HL-60/S4 treated with phorbol 12-myristate 13-acetate at 8.2 ng/mL for 4 days and 3 days (cell line): Measurements from ENCODE around the gene C22orf15.

Experiments
- in situ Hi-C: fragments of 300-500 bp; cut with MboI; formaldehyde crosslinking; loops from 2 replicates; pipeline ENCODE4 v1.15.0; 2022; ENCODE audit warnings: low sequenced_read_pairs

C22orf15 gene

DNA sequence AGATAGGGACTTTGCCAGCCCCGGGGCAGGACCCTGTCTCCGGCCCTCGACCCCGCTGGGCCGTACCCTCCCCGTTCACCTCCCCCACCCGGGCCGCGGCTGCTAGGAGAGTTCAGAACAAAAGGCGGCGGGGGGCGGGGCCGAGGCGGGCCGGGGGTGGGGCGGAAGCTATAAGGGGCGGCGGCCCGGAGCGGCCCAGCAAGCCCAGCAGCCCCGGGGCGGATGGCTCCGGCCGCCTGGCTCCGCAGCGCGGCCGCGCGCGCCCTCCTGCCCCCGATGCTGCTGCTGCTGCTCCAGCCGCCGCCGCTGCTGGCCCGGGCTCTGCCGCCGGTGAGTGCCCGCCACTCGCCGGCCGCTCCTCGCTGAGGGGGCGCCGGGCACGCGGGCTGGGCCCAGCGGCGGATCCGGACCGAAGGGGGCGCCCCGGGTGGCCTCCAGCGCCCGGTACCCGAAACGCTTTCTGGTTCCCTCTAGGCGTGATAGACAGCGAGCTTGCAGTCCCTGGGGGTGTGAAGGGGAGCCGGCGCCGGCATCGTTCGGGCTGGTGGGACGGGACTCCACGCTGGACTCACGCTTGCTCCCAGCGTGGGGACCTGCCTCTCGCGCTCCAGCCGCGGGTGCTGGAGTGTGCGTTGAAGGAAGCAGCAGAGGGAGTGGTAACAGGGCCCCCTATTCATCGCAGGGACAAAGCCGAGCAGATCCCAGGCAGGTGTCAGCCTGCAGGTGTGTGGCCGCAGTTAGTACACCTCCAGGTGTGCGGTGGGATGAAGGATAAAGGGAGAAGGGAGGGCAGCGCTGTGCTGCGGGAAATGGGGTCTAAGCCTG lies 10.1 kb downstream of the C22orf15 start, which contains the start of gene MMP11:
MMP11 (plus strand) TSS at position 201 of the 825 bp plus-strand sequence; CDS start at position 223, 22 bp downstream.
- in situ Hi-C loops: no loop called here

DNA sequence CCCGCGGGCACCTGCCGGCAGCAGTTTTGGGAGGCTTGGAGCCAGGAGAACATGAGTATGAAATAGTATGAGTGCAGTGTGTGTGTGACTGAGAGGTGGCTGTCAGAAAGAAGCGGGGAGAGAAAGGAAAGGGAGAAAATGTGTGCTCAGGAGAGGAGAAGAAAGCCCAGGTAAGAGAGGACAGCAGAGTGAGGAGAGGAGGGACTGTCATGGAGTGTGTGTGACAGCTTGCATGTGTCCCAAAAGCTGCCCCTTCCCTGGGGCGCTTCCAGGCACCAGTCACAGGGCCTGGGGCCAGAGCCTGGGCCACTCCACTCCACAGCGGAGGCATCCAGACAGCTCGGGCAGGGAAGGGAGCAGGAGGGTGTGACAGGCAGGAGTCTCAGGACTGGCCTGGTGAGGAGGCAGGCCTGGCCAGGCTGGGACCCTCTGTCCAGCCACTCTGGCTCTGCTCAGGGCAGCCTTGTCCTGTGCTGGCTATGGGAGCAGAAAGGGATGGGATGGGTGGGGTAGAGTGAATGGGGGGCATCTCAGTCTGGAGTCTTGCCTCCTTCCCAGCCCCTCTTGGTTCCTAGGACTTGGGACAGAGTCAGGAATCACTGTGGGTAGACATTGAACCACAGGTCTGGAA lies 10.8 kb downstream of the C22orf15 start:
- in situ Hi-C loops: no loop called here

DNA sequence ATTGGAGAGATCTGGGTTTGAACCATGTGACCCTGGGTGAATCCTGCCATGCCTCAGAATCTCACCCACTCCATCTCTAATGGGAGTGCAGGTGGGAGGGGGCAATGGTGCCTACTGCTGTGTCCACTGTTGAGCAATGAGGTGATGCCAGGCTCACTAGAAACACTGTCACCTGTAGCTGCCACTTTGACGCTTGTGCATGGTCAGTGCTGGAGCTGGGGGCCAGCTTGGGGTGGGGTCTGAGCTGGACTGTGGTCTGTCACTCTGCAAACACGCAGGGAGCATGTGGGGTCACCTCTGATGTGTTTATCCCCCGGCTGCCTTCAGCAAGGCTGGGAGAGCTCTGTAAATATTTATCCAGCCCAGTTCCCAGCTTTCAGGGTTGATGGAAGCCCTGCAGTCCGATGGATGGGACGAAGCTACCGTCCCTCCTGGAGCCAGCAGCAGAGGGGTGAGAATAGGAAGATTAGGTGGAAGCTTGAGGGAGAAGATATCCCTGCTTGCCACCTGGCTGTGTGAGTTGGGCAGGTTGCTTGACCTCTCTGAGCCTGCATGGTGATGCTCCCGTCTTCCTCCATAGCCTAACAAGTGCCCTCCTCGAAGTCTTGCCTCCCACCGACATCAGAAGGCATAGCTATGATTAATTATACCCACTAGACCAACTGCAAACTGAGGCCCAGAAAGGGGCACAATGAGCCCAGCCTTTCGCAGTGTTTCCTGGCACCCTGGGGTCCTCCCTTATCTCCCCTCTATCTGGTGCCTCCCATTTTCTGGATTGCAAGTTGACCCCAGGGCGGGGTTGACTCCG lies 11.5 kb downstream of the C22orf15 start:
- in situ Hi-C loops: no loop called here

DNA sequence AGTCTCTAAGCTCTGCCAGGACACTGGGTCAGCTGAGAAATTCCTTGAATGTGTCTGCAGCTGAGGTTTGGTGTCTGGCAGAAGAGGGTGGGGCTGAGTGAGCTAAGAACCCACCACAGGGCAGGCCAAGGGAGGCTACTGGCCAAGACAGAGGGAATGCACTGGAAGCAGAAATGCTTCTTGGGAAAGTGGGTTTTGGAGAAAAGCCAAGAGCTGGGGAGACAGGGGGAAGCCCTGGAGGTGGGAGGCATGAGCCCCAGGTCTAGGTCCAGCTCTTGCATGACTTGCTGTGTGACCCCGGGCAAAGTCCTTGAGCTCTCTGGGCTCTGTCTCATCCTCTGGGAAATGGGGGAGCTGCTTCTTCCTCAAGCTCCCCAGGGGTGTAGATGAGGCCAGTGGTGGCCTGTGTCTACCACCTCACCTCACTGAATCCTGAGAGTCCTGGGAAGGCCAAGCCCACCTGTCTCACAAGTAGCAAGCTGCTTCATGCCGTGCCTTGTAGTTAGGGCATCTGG lies 12.2 kb downstream of the C22orf15 start:
- in situ Hi-C loops: no loop called here

DNA sequence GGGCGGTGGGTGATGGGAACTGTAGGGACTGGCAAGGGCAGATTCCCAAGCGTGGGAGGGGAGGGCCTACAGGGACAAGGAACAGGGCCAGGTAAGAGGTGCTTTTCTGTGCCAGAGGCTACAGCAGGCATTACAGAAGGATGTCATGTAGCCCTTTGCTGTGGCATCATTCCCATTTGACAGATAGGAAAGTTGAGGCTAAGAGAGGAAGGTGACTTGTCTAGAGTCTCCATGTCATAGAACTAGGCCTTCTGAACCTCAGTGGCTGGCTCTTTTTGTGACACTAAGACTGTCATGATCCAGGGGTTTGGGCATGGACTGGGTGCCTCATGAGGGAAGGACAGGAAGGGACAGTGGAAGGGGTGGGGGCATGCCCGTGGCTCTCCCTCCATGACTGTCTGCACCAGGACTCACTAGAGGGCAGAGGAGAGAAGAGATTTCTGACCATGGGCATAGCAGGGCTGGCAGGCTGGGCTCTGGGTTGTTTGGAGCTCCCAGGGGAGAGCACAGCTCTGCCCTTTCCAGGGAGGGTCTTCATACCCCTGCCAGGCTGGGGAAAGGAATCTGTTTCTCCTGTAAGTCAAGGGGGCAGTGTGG lies 13.1 kb downstream of the C22orf15 start:
- in situ Hi-C loops: no loop called here

DNA sequence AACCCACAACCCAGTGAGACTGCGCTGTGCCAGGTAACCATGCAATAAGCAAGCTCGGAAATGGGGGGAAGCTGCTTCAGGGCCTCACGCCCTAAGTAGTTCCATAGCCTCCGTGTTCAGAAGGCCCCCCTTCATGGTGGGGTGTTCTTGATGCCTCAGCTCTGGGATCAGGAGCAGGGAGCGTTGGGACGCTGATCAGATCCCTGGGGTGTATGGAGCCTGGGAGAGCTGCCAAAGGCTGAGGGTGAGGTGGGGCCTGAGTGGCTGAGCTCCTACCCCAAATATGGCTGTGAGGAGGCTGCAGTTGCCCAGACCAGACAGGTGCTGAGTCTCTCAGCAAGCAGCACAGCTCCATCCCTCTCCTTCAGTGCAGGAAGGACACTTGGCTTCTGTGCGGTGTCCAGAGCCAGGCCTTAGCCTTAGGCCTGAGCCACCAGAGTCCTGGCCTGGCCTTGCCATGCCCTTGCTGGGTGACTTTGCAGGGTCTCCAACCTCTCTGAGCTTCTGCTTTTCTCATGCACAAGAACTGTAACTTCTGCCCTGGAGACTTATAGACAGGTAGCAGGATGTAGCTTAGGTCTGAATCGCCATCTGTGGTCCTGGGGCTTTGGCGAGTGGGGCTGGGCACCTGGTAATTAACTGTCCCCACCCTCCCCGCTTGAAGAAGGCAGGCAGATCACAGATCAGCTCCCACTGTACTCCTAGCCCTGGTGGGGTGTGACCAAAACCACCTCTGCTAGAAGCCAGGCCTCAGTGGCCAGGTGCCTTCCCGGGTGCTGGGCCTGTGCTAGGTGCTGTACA lies 15.2 kb downstream of the C22orf15 start:
- in situ Hi-C loops: no loop called here

DNA sequence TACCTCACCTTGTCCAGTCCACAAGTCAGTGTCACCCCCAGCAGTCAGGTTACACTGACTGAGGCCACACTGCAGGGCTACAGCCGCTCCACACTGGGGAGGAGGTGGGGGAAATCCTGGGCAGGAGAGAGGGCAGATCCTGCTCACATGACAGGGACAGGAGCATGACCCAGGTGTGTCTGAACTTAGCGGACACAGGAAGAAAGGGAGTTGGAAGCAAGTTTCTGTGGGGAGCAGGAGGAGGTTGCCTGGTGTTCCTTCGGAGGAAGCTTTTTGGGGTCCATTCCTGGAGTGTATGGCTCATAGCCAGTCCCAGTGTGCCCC lies 15.7 kb downstream of the C22orf15 start:
- in situ Hi-C loops: no loop called here

DNA sequence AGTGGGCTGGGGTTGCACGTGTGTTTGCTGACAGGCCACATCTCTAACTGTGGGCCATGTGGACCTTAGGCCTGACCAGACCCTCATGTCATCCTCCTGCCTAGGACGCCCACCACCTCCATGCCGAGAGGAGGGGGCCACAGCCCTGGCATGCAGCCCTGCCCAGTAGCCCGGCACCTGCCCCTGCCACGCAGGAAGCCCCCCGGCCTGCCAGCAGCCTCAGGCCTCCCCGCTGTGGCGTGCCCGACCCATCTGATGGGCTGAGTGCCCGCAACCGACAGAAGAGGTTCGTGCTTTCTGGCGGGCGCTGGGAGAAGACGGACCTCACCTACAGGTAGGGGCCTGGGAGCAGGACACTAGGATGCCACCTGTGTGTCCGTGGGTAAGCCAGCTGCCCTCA lies 16.3 kb downstream of the C22orf15 start:
- in situ Hi-C loops: no loop called here

DNA sequence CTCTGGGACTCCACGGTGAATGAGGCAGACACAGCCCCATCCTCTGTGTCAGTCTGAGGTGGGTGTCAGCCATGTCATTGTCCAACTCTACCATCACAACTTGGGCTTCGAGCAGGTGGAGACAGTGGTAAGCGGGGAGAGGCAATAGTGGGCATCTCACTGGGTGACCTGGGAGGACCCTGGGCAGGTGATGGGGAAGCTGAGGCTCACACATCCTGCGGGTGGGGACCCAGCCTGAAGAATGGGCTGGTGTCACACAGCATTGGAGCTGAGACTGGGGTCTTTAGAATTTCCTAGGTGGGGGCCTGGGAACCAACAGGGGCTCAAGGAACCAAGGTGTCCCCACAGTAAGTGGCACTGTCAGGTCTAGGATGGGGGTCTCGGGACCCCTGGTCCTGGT lies 16.9 kb downstream of the C22orf15 start:
- in situ Hi-C loops: no loop called here

DNA sequence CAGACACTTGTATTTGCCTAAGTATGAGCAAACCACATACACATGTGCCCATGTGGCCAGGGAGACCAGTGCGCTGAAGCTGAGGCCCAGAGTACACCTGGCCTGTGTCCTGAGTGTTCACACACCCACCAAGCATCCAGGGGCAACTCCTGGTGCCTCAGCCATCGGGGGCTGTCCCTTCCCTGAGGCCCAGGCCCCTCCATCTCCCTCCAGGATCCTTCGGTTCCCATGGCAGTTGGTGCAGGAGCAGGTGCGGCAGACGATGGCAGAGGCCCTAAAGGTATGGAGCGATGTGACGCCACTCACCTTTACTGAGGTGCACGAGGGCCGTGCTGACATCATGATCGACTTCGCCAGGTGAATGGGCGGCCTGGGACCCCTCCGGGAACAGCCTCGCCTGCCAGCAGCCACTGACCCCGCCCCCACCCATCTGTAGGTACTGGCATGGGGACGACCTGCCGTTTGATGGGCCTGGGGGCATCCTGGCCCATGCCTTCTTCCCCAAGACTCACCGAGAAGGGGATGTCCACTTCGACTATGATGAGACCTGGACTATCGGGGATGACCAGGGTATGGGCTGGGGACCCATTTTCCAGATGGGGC lies 17.5 kb downstream of the C22orf15 start:
- in situ Hi-C loops: no loop called here

DNA sequence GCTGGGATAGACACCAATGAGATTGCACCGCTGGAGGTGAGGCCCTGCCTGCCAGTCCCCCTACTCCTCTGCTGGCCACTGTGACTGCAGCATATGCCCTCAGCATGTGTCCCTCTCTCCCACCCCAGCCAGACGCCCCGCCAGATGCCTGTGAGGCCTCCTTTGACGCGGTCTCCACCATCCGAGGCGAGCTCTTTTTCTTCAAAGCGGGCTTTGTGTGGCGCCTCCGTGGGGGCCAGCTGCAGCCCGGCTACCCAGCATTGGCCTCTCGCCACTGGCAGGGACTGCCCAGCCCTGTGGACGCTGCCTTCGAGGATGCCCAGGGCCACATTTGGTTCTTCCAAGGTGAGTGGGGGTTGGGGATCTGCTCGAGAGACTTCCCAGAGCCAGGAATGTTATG lies 18.3 kb downstream of the C22orf15 start:
- in situ Hi-C loops: no loop called here

DNA sequence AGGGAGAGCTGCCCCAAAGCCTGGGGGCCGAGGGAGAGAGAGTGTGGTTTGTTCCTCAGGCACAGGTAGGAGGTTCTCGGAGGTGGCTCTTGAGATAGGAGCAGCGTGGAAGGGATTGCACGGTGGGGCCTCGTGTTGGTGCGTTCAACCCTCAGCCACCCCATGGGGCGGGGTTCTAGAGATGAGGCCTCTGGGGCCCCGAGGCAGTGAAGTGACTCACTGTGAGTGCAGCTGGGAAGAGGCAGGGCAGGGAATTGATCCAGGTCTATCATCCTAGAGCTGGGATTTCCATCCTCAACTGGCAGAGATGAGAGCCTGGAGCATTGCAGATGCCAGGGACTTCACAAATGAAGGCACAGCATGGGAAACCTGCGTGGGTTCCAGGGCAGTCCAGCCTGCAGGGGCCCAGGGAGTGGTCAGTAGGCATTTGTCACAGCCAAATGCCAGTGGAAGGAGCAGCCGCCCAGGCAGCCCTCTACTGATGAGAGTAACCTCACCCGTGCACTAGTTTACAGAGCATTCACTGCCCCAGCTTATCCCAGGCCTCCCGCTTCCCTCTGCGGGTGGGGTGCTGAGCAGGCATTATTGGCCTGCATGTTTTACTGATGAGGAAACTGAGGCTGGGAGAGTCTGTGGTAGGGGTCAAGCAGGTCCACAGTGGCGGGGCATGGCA lies 18.9 kb downstream of the C22orf15 start:
- in situ Hi-C loops: no loop called here

DNA sequence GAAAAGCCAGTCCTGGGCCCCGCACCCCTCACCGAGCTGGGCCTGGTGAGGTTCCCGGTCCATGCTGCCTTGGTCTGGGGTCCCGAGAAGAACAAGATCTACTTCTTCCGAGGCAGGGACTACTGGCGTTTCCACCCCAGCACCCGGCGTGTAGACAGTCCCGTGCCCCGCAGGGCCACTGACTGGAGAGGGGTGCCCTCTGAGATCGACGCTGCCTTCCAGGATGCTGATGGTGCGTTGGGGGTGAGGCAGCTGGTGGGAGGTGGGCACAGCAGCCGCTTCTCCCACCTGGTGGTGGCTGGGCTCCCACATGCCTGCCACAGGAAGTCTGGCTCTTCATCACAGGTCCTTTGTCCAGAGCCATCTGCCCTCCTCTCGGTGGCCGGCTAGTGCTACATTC lies 19.5 kb downstream of the C22orf15 start:
- in situ Hi-C loops: no loop called here

DNA sequence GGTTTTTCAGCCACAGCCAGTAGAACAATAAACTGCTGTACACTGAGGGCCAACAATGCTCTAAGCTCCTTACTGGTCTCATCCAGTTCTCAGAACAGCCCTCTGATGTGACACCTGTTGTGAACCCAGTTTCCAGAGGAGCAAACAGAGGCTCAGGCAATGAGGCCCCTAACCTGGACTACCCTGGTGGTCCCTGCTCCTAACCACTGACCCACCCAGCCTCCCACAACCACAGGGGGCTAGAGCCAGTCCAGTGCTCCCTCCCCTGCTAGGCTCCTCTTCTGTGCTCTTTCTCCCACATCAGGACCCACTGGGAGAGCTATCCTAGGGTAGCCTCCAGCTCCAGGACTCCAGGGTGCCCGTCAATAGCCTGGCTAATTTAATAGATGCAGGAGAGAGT lies 19.9 kb downstream of the C22orf15 start:
- in situ Hi-C loops: no loop called here

DNA sequence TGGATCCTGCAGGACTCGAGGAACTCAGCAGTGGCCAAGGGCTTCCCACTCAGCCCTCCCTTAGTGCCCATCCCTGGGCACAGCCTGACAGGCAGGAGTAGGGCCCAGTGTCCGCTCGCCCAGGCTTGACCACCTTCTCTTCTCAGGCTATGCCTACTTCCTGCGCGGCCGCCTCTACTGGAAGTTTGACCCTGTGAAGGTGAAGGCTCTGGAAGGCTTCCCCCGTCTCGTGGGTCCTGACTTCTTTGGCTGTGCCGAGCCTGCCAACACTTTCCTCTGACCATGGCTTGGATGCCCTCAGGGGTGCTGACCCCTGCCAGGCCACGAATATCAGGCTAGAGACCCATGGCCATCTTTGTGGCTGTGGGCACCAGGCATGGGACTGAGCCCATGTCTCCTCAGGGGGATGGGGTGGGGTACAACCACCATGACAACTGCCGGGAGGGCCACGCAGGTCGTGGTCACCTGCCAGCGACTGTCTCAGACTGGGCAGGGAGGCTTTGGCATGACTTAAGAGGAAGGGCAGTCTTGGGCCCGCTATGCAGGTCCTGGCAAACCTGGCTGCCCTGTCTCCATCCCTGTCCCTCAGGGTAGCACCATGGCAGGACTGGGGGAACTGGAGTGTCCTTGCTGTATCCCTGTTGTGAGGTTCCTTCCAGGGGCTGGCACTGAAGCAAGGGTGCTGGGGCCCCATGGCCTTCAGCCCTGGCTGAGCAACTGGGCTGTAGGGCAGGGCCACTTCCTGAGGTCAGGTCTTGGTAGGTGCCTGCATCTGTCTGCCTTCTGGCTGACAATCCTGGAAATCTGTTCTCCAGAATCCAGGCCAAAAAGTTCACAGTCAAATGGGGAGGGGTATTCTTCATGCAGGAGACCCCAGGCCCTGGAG lies 20.7 kb downstream of the C22orf15 start:
- in situ Hi-C loops: no loop called here

DNA sequence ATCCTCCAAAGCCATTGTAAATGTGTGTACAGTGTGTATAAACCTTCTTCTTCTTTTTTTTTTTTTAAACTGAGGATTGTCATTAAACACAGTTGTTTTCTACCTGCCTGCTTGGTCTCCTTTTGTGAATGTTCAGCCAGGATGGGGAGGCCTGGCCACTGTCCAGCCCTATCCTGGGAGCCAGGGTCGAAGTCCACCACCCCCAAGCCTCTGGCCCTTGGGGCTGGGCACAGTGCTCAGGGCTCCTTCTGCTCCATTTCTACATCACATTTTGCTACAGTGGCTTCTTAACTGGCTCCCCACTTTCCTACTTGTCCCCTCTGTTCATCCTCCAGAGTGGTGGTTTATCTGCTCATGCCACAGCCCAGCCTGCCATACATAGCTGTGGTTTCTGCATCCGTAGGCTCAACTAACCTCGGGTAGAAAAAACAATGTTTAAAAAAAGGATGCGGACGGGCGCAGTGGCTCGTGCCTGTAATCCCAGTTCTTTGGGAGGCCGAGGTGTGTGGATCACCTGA lies 21.5 kb downstream of the C22orf15 start:
- in situ Hi-C loops: no loop called here

DNA sequence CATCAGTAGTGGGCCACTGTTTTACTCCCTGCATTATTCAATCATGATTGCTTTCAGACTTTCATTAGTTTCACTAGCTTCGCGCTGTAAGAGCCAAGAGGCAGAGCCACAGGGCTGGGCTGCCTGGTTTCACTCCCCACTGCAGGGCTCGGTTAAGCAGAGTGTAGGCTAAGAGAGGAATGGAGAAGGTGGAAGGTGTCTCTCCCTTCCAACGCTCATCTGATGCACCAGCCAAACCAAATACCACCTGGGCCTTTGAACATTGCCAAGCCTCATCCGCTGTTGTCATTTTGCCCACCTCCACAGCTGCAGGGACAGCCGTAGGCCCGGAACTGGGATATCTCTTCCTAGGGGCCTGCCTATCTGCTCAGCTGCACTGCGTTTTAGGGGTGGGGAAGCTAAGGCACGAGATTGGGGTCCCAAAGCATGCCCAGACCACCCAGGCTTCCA lies 23.5 kb downstream of the C22orf15 start:
- in situ Hi-C loops: no loop called here
